Measurements from ENCODE around the gene MAN2A1. TPM values are rescaled to one million over a fixed set of nuclear protein-coding genes. Genes with fewer than 3 reads are reported as not detected.

The MAN2A1 gene
- polyA plus RNA-seq, 6 donors from 2014 or later, result 8.4 to 20.6 (median 17.1) TPM

DNA sequence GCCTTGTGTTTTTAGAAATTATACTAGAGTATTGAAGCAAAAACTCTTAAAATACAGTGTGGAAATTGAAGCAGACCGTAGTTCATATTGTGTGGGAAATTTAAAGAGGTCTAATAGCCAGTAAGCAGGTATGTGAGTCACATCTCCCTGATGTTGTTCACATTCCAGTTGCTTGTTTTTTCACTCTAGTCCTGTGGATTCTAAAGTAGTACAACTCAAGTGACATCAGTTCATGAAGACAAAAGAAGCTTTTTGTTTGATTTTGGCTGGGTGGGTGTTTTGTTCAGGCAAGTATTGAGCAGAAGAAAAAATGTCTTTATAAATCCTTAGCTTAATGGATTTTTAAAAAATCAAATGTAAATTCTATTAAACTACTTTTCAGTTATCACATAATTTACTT is 216.2 kb downstream of the MAN2A1 start:
- Mint-ChIP-seq H3K27me3 (peaks cover 6 to 14% (median 13%) of the 10 kb centered on the region in 3 donors), H3K4me3 (no peak overlapping the region), H3K9me3 (peaks cover 0 to 4% (median 0%) of the 10 kb centered on the region in 7 donors), H3K27ac (no peak overlapping the region), H3K36me3 (no peaks in the 10 kb centered on the region), H3K4me1 (no peaks in the 10 kb centered on the region)
- DNase-seq (no peak), ATAC-seq (ENCODE audit: low read depth in 2 of 2) (no peak)

DNA sequence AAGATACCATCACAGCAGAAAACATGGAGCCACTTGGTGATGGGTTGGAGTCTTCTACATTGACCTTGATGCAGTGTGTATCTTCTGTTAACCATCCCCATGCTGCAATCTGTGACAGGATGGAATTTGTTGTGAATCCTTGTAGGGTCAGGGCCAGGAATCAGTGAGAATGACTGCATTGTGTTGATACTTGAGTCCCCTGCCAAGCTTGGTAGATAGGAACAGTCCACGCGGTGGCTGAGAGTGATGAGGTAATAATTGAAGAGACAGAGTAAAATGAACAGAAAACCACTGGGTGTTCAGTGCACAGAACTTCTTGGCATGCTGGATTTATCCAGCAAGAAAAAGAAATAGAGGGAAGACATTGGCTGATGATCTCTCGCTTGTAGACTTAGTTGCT is 217.5 kb downstream of the MAN2A1 start:
- DNase-seq, result no peak
- Mint-ChIP-seq H3K27me3 (peaks cover 6 to 14% (median 13%) of the 10 kb centered on the region in 3 donors), H3K4me1 (no peaks in the 10 kb centered on the region), H3K9me3 (peaks cover 0 to 4% (median 0%) of the 10 kb centered on the region in 7 donors), H3K4me3 (no peak overlapping the region), H3K27ac (no peak overlapping the region), H3K36me3 (no peaks in the 10 kb centered on the region)
- ATAC-seq (ENCODE audit: low read depth in 2 of 2), result no peak

DNA sequence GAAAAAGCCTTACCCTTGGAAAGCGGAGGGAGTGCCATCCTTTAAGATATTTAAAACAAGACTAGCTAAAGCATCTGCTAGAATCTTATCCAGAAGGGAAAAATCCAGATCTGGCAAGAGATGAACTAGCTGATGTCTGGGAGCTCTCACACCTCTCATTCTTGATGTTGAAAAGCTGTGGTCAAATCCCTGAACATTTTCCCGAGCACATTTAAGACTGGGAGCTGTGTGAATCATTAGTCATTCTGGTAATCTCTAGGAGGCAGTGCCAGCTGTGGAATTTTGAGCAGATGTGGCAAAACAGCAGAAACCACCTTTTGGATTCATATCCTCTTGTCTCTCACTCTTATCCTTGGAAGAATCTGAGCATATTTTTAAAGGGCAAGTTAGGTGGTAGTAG is 218.0 kb downstream of the MAN2A1 start:
- Mint-ChIP-seq H3K27me3 (peaks cover 4 to 13% (median 12%) of the 10 kb centered on the region in 3 donors), H3K36me3 (no peaks in the 10 kb centered on the region), H3K9me3 (peaks cover 0 to 2% (median 0%) of the 10 kb centered on the region in 7 donors), H3K4me1 (no peaks in the 10 kb centered on the region), H3K4me3 (no peak overlapping the region), H3K27ac (no peak overlapping the region)
- no peak for DNase-seq
- no peak for ATAC-seq (ENCODE audit: low read depth in 2 of 2)

DNA sequence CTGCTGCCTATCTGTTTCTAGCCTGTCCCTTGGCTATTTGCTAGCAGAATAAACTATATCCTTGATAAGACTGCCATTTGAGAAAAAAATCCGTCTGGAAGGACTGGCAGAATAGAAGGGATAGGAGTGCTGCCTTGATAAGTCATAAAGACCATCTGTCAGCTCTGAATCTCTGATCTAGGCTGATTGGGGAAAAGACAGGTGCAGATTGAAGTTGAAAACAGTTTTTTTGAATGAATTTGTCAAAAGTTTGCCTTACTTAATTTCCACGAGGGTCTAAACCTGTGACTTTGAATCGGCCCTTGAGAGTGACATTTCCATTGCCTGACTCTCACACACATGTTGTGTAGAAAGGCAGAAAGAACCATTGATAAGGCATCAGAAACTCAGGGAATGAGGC is 218.6 kb downstream of the MAN2A1 start:
- Mint-ChIP-seq H3K36me3 (no peaks in the 10 kb centered on the region), H3K4me1 (no peaks in the 10 kb centered on the region), H3K27me3 (peaks cover 0 to 13% (median 9%) of the 10 kb centered on the region in 3 donors), H3K27ac (no peak overlapping the region), H3K9me3 (no peaks in the 10 kb centered on the region), H3K4me3 (no peak overlapping the region)
- DNase-seq, result no peak
- no peak for ATAC-seq (ENCODE audit: low read depth in 2 of 2)

DNA sequence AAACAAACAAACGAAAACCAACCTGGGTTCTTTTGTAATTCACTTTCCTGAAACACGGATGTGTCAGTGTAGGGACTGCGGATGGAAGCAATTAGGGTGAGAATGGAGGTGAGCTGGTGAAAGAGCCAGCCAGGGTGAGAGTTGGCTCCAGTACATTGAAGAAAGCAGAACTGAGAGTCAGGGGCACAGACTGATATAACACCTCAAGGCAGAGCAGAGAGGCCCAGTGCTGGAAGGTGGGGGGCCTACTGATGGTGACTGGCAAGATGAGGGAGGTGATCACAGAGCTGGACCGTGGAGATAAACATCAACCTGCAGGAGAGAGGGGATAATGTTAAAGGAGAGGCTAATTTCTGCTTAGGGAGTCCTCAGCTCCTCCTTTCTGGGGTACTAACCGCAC is 221.1 kb downstream of the MAN2A1 start:
- Mint-ChIP-seq H3K4me3 (no peak overlapping the region), H3K27me3 (peaks cover 0 to 13% (median 9%) of the 10 kb centered on the region in 3 donors), H3K36me3 (no peaks in the 10 kb centered on the region), H3K4me1 (no peaks in the 10 kb centered on the region), H3K9me3 (no peaks in the 10 kb centered on the region), H3K27ac (no peak overlapping the region)
- DNase-seq, result no peak
- ATAC-seq (ENCODE audit: low read depth in 2 of 2), result no peak

DNA sequence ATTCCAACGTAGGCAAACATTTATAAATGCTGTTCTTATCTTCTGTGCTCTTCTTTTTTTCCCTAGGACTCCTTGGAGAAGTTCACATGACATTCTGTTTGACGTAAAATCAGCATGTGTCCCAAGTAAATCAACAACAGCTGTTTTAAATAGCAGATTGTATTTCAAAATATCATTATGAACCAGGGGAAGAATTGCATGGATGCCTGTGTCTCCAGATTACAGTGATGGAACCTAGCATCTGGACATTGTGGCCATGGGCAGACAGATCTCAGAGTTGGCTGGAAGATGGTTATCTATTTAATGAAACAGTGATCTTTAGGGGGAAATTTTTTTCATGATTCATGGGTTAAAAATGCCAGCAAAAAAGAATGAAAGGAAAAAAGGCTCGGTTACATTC is 222.0 kb downstream of the MAN2A1 start:
- Mint-ChIP-seq H3K27me3 (peaks cover 0 to 10% (median 8%) of the 10 kb centered on the region in 3 donors), H3K27ac (no peak overlapping the region), H3K4me3 (peak overlapping the region in 1 of 8 donors; percentile 2), H3K4me1 (no peaks in the 10 kb centered on the region), H3K9me3 (no peaks in the 10 kb centered on the region), H3K36me3 (no peaks in the 10 kb centered on the region)
- ATAC-seq (ENCODE audit: low read depth in 2 of 2) (no peak), DNase-seq (no peak)

DNA sequence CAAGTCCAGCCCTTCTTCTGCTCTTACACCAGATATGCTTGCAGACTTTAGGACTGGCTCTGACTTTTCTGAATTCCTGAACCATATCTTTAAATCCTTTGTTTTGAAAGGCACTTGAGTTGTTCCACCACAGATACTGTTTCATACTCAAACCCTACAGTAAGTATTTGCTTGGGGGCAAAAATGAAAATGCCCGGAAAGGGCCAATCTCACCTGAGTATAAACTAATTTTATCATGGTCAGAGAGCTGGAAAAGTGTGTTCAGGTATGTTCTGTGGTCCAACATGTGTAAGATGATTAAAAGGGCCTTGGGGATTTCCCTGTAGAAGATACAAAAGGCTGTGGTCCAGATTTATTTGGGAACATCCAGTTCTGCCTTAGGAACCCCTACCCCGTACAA is 225.2 kb downstream of the MAN2A1 start:
- ATAC-seq (ENCODE audit: low read depth in 2 of 2), result no peak
- H3K27me3 Mint-ChIP-seq, result no peaks in the 10 kb centered on the region
- no peaks in the 10 kb centered on the region for H3K36me3 Mint-ChIP-seq
- peaks cover 0 to 16% (median 0%) of the 10 kb centered on the region in 7 donors for H3K9me3 Mint-ChIP-seq
- H3K27ac Mint-ChIP-seq, result no peak overlapping the region
- H3K4me1 Mint-ChIP-seq, result no peaks in the 10 kb centered on the region
- no peak for DNase-seq
- no peak overlapping the region for H3K4me3 Mint-ChIP-seq

DNA sequence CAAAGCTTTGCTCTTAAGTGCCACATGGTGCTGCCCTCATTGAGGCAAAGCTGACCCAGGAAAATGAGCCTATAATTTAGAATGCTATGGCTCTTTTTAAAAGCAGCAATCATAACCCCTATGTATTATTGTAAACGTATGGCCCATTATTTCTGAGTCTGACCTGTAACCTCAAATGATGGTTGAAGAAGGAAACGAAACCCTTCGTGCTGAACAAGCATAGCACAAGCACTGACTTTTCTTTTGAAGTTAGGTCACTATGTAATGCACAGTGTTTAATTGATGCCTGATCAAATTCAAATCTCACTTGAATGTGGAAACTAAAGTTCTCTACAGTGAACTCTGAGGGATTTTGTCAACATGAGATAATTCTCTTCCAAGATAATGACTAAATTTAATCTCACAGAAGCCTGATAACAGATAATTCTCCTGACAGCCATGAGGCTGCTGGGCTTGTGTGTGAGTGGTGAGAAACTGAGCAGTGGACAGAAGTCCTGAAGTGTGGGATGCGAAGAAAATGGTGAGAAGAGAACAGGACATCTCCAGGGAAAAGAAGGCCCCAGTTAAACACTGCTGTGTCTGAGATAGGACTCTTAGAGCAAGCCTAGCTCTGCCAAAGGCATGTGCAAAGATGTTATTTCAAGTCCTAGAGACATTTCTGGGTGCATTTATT is 226.9 kb downstream of the MAN2A1 start:
- peaks cover 0 to 16% (median 2%) of the 10 kb centered on the region in 7 donors for H3K9me3 Mint-ChIP-seq
- H3K27me3 Mint-ChIP-seq, result no peaks in the 10 kb centered on the region
- H3K36me3 Mint-ChIP-seq, result no peaks in the 10 kb centered on the region
- no peak for DNase-seq
- H3K4me1 Mint-ChIP-seq, result no peaks in the 10 kb centered on the region
- no peak for ATAC-seq (ENCODE audit: low read depth in 2 of 2)
- no peak overlapping the region for H3K4me3 Mint-ChIP-seq
- peak overlapping the region in 1 of 6 donors; percentile 89 for H3K27ac Mint-ChIP-seq
